Panc1 (cell line): ENCODE results near the gene KLF18. TPM values are rescaled to one million over a fixed set of nuclear protein-coding genes. Genes with fewer than 3 reads are reported as not detected.
"Not testable (repeated sequence)": the region's sequence is repeated elsewhere in the genome, so short reads cannot be mapped to it uniquely, and the experiment has no call there.

Source experiments
- ATAC-seq: fragments of 200-7000 bp; cut with Tn5 transposase; 2 replicates; pipeline ENCODE4 v1.9.1; 2020; ENCODE audit warnings: mild to moderate bottlenecking, moderate library complexity
- BruUV-seq: library from RNA; stranded (reverse); fragments of 400-500 nt; replicated peaks from 2 replicates; lab custom pipeline; 2021; lab: Mats Ljungman, UMichigan
- CTCF ChIA-PET: fragments of 300-600 bp; sonication (Branson Sonifier 250); formaldehyde crosslinking; loops from one replicate; lab custom pipeline; 2022; ENCODE audit warnings: antibody characterized with exemption; lab: Charles Lee
- POLR2A ChIA-PET: fragments of 300-600 bp; sonication (Branson Sonifier 250); formaldehyde crosslinking; loops from one replicate; lab custom pipeline; 2022; ENCODE audit warnings: antibody characterized with exemption; lab: Charles Lee
- DNase-seq: peaks from one replicate; pipeline ENCODE4 v3.0.0-alpha.2; 2010; ENCODE audit warnings: low read depth, low spot score
- H3K27ac ChIP-seq: 2 replicates; pipeline ENCODE4 v1.5.1; 2011; ENCODE audit warnings: mild to moderate bottlenecking, low read length, inconsistent platforms
- H3K27me3 ChIP-seq: fragments of 200-500 bp; sonication (Bioruptor generic); 2 replicates; pipeline ENCODE4 v1.6.0; 2014; ENCODE audit warnings: low read length, inconsistent platforms; ENCODE audit not compliant: control insufficient read depth, insufficient read depth
- H3K36me3 ChIP-seq: fragments of 200-500 bp; sonication (Bioruptor generic); 2 replicates; pipeline ENCODE4 v1.5.1; 2014; ENCODE audit warnings: inconsistent platforms, mild to moderate bottlenecking, low read length, moderate library complexity; ENCODE audit not compliant: control insufficient read depth, insufficient read depth
- H3K4me1 ChIP-seq: 2 replicates; pipeline ENCODE4 v1.5.1; 2011; ENCODE audit warnings: inconsistent platforms, mild to moderate bottlenecking, low read length, moderate library complexity; ENCODE audit not compliant: control insufficient read depth, insufficient read depth
- H3K4me3 ChIP-seq, 2 experiments: 2 replicates each; pipeline ENCODE4 v1.5.1; 2011 to 2012; ENCODE audit warnings: low read depth in 2 of 2, low read length in 2 of 2, mild to moderate bottlenecking in 2 of 2, inconsistent platforms in 1 of 2, moderate library complexity in 1 of 2
- H3K9me3 ChIP-seq: fragments of 200-500 bp; sonication (Bioruptor generic); 2 replicates; pipeline ENCODE4 v1.5.1; 2014; ENCODE audit warnings: low read depth, mild to moderate bottlenecking, inconsistent platforms, low read length, moderate library complexity; ENCODE audit not compliant: control insufficient read depth, insufficient read depth
- CTCF ChIP-seq: fragments of 450-650 bp; IDR thresholded peaks from 2 replicates; pipeline ENCODE4 v1.5.1; 2017; ENCODE audit warnings: mild to moderate bottlenecking
- POLR2AphosphoS5 ChIP-seq: IDR thresholded peaks from 2 replicates; pipeline ENCODE4 v1.6.1; 2012; ENCODE audit warnings: mild to moderate bottlenecking, low read depth, low read length, moderate library complexity
- REST ChIP-seq, 2 experiments: IDR thresholded peaks; 2 replicates each; pipeline ENCODE4 v1.6.1; 2011 to 2012; ENCODE audit warnings: low read depth in 2 of 2, control low read depth in 1 of 2, low read length in 1 of 2, mild to moderate bottlenecking in 1 of 2, moderate library complexity in 1 of 2; ENCODE audit not compliant: insufficient read depth in 1 of 2
- SIN3A ChIP-seq: IDR thresholded peaks from 2 replicates; pipeline ENCODE4 v1.6.1; 2012; ENCODE audit warnings: low read depth, mild to moderate bottlenecking, low read length, moderate library complexity, borderline replicate concordance; ENCODE audit not compliant: insufficient read depth
- TCF7L2 ChIP-seq: IDR thresholded peaks from 2 replicates; pipeline ENCODE4 v1.6.1; 2011; ENCODE audit warnings: mild to moderate bottlenecking, low read depth, low read length, inconsistent platforms
- in situ Hi-C: cut with HindIII; loops from 2 replicates; pipeline ENCODE4 v1.10.0; 2016; ENCODE audit warnings: low sequenced_read_pairs, low pct_unique_long_range_greater_than_20kb
- intact Hi-C: fragments of 100-400 bp; cut with micrococcal nuclease; formaldehyde crosslinking; loops from one replicate; pipeline ENCODE4 v1.10.0; 2022; ENCODE audit not compliant: unreplicated experiment
- total RNA-seq: library from RNA; stranded (reverse); gene quantifications from one replicate; pipeline ENCODE4 v1.2.1, GENCODE V29; 2021; ENCODE audit not compliant: unreplicated experiment

KLF18 gene
- total RNA-seq, 1 experiment from 2014 or later, result not detected

- TF ChIP-seq POLR2AphosphoS5, result no peak
These were observed 5.3 kb upstream of the KLF18 start (continued) for GRCh38 chr1:44146536-44147361.

DNA sequence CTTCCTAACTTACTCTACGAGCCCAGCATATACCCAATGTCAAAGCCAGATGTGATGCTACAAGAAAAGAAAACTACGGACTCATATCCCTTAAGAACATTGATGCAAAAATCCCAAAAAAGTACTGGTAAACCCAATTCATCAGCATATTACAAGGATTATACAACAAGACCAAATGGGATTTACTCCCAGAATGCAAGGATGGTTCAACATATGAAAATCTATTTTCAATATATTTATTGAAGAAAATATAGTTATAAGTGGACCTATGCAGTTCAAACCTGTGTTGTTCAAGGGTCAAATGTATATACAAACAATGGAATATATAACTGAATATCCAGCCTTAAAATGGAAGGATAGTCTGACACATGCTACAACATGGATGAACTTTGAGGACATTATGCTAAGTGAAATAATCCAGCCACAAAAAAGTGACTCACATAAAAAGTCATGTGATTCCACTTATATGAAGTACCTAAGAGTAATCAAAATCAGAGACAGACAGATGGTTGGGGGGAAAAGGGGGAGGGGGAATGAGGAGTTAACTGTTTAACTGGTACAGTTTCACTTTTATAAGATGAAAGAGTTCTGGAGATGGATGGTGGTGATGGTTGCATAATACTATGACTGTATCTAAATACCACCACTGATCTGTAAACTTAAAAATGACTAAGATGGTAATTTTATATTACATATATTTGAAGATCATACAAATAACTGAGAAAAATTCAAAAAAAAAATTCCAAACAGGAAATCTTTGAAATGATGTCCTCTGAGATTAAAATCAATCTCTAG, 3.7 kb upstream of the KLF18 start:
- no peak overlapping the region for H3K27ac ChIP-seq
- ChIA-PET POLR2A (interaction anchor here (0.7 kb wide), 1 partner anchor 1198 kb away, joined by 3 read pairs; no protein-coding TSS in a partner anchor), CTCF (no interaction called here)
- no peak overlapping the region for H3K4me3 ChIP-seq
- intact Hi-C loops (no loop called here), in situ Hi-C loops (no loop called here)
- no peaks in the 10 kb centered on the region for H3K27me3 ChIP-seq
- no peak for ATAC-seq
- no peaks in the 10 kb centered on the region for H3K4me1 ChIP-seq
- H3K9me3 ChIP-seq, result peaks cover 5% of the 10 kb centered on the region; the same call in 1 of the 2 replicates
- no peaks in the 10 kb centered on the region for H3K36me3 ChIP-seq
- no TSS peak for BruUV-seq
- TF ChIP-seq POLR2AphosphoS5, result no peak
- TF ChIP-seq REST (IDR thresholded peaks at IDR 0.05; ENCODE audit: insufficient read depth in 1 of 2, low read depth in 2 of 2, low read length in 1 of 2), result no peak
- no peak for TF ChIP-seq TCF7L2
- TF ChIP-seq CTCF, result no peak
- TF ChIP-seq SIN3A, result no peak
- no peak for DNase-seq

DNA sequence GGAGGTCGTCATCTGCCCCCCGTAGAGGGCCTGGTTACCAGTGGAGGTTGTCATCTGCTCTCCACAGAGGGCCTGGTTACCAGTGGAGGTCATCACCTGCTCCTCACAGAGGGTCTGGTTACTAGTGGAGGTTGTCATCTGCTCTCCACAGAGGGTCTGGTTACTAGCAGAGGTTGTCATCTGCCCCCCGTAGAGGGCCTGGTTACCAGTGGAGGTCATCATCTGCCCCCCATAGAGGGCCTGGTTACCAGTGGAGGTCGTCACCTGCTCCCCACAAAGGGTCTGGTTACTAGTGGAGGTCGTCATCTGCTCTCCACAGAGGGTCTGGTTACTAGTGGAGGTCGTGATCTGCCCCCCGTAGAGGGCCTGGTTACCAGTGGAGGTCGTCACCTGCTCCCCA, 1.9 kb downstream of the KLF18 start:
- ATAC-seq, H3K27ac ChIP-seq, H3K9me3 ChIP-seq, intact Hi-C loops, H3K36me3 ChIP-seq, CTCF ChIA-PET, DNase-seq, BruUV-seq, H3K4me3 ChIP-seq, in situ Hi-C loops, H3K27me3 ChIP-seq, H3K4me1 ChIP-seq, POLR2A ChIA-PET: not testable (repeated sequence)
